GM23338 (cell line): ENCODE data around the gene COL4A2. TPM values are rescaled to one million over a fixed set of nuclear protein-coding genes. Genes with fewer than 3 reads are reported as not detected.

Experiments
- ATAC-seq: fragments of 200-7000 bp; cut with Tn5 transposase; 3 replicates; pipeline ENCODE4 v1.9.1; 2020
- DNase-seq: peaks from one replicate; pipeline ENCODE4 v3.0.0-alpha.2; 2015; ENCODE audit warnings: low spot score
- H2AFZ ChIP-seq: fragments of 200-600 bp; sonication (generic); 2 replicates; pipeline ENCODE4 v1.8.0; 2016; ENCODE audit warnings: antibody characterized with exemption, mild to moderate bottlenecking, moderate library complexity
- H3F3A ChIP-seq: fragments of 200-600 bp; sonication (generic); replicated peaks from 2 replicates; pipeline ENCODE4 v1.8.0; 2017; ENCODE audit warnings: antibody characterized with exemption, mixed run types, low read depth
- H3K27ac ChIP-seq: fragments of 200-600 bp; sonication (generic); 2 replicates; pipeline ENCODE4 v1.6.1; 2016; ENCODE audit warnings: low read depth
- H3K27me3 ChIP-seq: fragments of 200-600 bp; sonication (generic); 2 replicates; pipeline ENCODE4 v1.8.0; 2016; ENCODE audit warnings: mild to moderate bottlenecking, mixed run types, moderate library complexity; ENCODE audit not compliant: insufficient read depth
- H3K36me3 ChIP-seq: fragments of 200-600 bp; sonication (generic); 2 replicates; pipeline ENCODE4 v1.8.0; 2016; ENCODE audit warnings: mild to moderate bottlenecking; ENCODE audit not compliant: insufficient read depth
- H3K4me1 ChIP-seq: fragments of 200-600 bp; sonication (generic); 2 replicates; pipeline ENCODE4 v1.8.0; 2016; ENCODE audit warnings: mild to moderate bottlenecking, moderate library complexity; ENCODE audit not compliant: insufficient read depth
- H3K4me2 ChIP-seq: fragments of 200-600 bp; sonication (generic); 2 replicates; pipeline ENCODE4 v1.7.1; 2017; ENCODE audit warnings: mixed run types
- H3K4me3 ChIP-seq: fragments of 200-600 bp; sonication (generic); 2 replicates; pipeline ENCODE4 v1.6.1; 2016; ENCODE audit warnings: mixed run types
- H3K79me2 ChIP-seq: fragments of 200-600 bp; sonication (generic); replicated peaks from 2 replicates; pipeline ENCODE4 v1.8.0; 2017; ENCODE audit warnings: mild to moderate bottlenecking; ENCODE audit not compliant: insufficient read depth
- H3K9me2 ChIP-seq: fragments of 200-600 bp; sonication (generic); 2 replicates; pipeline ENCODE4 v1.8.0; 2017; ENCODE audit not compliant: insufficient read depth
- H4K20me1 ChIP-seq: fragments of 200-600 bp; sonication (generic); replicated peaks from 2 replicates; pipeline ENCODE4 v1.8.0; 2017; ENCODE audit warnings: mild to moderate bottlenecking; ENCODE audit not compliant: insufficient read depth
- H3K27ac Mint-ChIP-seq: 2 replicates; pipeline ENCODE4 v1.8.0; 2020; ENCODE audit warnings: inconsistent platforms, mild to moderate bottlenecking, moderate library complexity, mixed read lengths
- H3K27me3 Mint-ChIP-seq: 3 replicates; pipeline ENCODE4 v1.8.0; 2022; ENCODE audit warnings: low read depth, mild to moderate bottlenecking, moderate library complexity, mixed read lengths, inconsistent platforms; ENCODE audit not compliant: insufficient read depth, poor library complexity
- H3K36me3 Mint-ChIP-seq: 3 replicates; pipeline ENCODE4 v1.8.0; 2021; ENCODE audit warnings: low read depth, mild to moderate bottlenecking, inconsistent platforms, moderate library complexity, mixed read lengths
- H3K4me1 Mint-ChIP-seq: 3 replicates; pipeline ENCODE4 v1.8.0; 2020; ENCODE audit warnings: mild to moderate bottlenecking, inconsistent platforms, mixed read lengths
- H3K4me3 Mint-ChIP-seq: 3 replicates; pipeline ENCODE4 v1.8.0; 2021; ENCODE audit warnings: moderate library complexity, mild to moderate bottlenecking, inconsistent platforms, mixed read lengths
- H3K9me3 Mint-ChIP-seq: 3 replicates; pipeline ENCODE4 v1.8.0; 2020; ENCODE audit warnings: moderate library complexity, mild to moderate bottlenecking, inconsistent platforms, mixed read lengths
- CREB1 ChIP-seq: fragments of 250-450 bp; sonication (Bioruptor Pico); IDR thresholded peaks from 2 replicates; pipeline ENCODE4 v1.5.0; 2020; ENCODE audit warnings: low read depth, mild to moderate bottlenecking, moderate library complexity
- CTCF ChIP-seq, 2 experiments: fragments of 200-600 bp in 1 of 2; sonication (generic) in 1 of 2; conservative IDR thresholded peaks; 2 replicates each; pipeline versions ENCODE4 v1.5.1 to v1.6.1; 2016 to 2017; ENCODE audit warnings: antibody characterized with exemption in 2 of 2, low read depth in 2 of 2, mild to moderate bottlenecking in 2 of 2, moderate library complexity in 1 of 2
- EZH2phosphoT487 ChIP-seq: fragments of 200-600 bp; sonication (generic); IDR thresholded peaks from one replicate; pipeline ENCODE4 v1.8.1; 2018; ENCODE audit warnings: antibody characterized with exemption; ENCODE audit not compliant: unreplicated experiment
- NANOG ChIP-seq: IDR thresholded peaks from 2 replicates; pipeline ENCODE4 v1.6.1; 2016; ENCODE audit warnings: antibody characterized with exemption, borderline replicate concordance
- POLR2AphosphoS5 ChIP-seq: IDR thresholded peaks from 2 replicates; pipeline ENCODE4 v1.6.1; 2016; ENCODE audit warnings: antibody characterized with exemption, low read depth
- REST ChIP-seq: IDR thresholded peaks from one replicate; pipeline ENCODE4 v1.6.1; 2018; ENCODE audit warnings: antibody characterized with exemption; ENCODE audit not compliant: unreplicated experiment
- STAT1 ChIP-seq: IDR thresholded peaks from one replicate; pipeline ENCODE4 v1.6.1; 2016; ENCODE audit warnings: antibody characterized with exemption; ENCODE audit not compliant: unreplicated experiment
- ZNF114 ChIP-seq: fragments of 250-450 bp; sonication (Bioruptor Pico); IDR thresholded peaks from 2 replicates; pipeline ENCODE4 v1.5.0; 2020; ENCODE audit warnings: mild to moderate bottlenecking, moderate library complexity
- ZNF462 ChIP-seq: fragments of 250-450 bp; sonication (Bioruptor Pico); IDR thresholded peaks from 2 replicates; pipeline ENCODE4 v1.5.0; 2020; ENCODE audit warnings: mild to moderate bottlenecking, moderate library complexity
- polyA plus RNA-seq: library from polyadenylated mRNA; unstranded; fragments of >200 nt; fragmentation: Nextera tagmentation; extraction: Ambion mirVana; gene quantifications from 2 replicates; pipeline ENCODE4 v1.2.1, GENCODE V29; 2016
- total RNA-seq: library from RNA; depleted of rRNA; stranded (reverse); fragments of >200 nt; shearing (Covaris generic); gene quantifications from 2 replicates; pipeline ENCODE4 v1.2.3, GENCODE V29; 2014

The COL4A2 gene
- total and polyA plus RNA-seq, 2 experiments from 2014 or later, result 37.4 to 131 TPM

GRCh38 chr13:110300090-110300815 is 6.8 kb upstream of the COL4A2 start (continued):
- TF ChIP-seq REST, result no peak

GRCh38 chr13:110301083-110301482 is 6.0 kb upstream of the COL4A2 start:
- Mint-ChIP-seq H3K9me3 (no peaks in the 10 kb centered on the region), H3K36me3 (no peaks in the 10 kb centered on the region; the same call in 2 of the 3 replicates), H3K27ac (no peak overlapping the region), H3K4me1 (peaks cover 51% of the 10 kb centered on the region), H3K27me3 (peaks cover 9% of the 10 kb centered on the region), H3K4me3 (no peak overlapping the region)
- ATAC-seq, result no peak
- Histone ChIP-seq H3K27me3 (peaks cover 13% of the 10 kb centered on the region), H3K79me2 (peaks cover 72% of the 10 kb centered on the region), H3K27ac (no peak overlapping the region), H3F3A (0 out of 2 replicates have a peak, but pooled peaks cover 5% of the 10 kb centered on the region), H3K4me3 (no peak overlapping the region), H3K4me1 (peaks cover 45% of the 10 kb centered on the region), H3K4me2 (no peak overlapping the region), H3K9me2 (no peaks in the 10 kb centered on the region; the same call in 1 of the 2 replicates), H3K36me3 (no peaks in the 10 kb centered on the region), H4K20me1 (no peaks in the 10 kb centered on the region; the same call in 1 of the 2 replicates), H2AFZ (no peak overlapping the region)
- no peak for DNase-seq
- no peak for TF ChIP-seq REST
- no peak for TF ChIP-seq CTCF (conservative IDR thresholded peaks at IDR 0.05; ENCODE audit: low read depth in 2 of 2)
- no peak for TF ChIP-seq NANOG
- no peak for TF ChIP-seq POLR2AphosphoS5
- TF ChIP-seq STAT1, result no peak
- TF ChIP-seq CREB1 (CRISPR knock-in tag), result no peak
- TF ChIP-seq ZNF114 (CRISPR knock-in tag), result no peak
- TF ChIP-seq EZH2phosphoT487, result no peak
- no peak for TF ChIP-seq ZNF462 (CRISPR knock-in tag)
